ENCODE measurements around the gene CIAPIN1. TPM values are rescaled to one million over a fixed set of nuclear protein-coding genes. Genes with fewer than 3 reads are reported as not detected.

The CIAPIN1 gene
- total RNA-seq, 1 experiment from 2014 or later: 68.5 TPM

DNA sequence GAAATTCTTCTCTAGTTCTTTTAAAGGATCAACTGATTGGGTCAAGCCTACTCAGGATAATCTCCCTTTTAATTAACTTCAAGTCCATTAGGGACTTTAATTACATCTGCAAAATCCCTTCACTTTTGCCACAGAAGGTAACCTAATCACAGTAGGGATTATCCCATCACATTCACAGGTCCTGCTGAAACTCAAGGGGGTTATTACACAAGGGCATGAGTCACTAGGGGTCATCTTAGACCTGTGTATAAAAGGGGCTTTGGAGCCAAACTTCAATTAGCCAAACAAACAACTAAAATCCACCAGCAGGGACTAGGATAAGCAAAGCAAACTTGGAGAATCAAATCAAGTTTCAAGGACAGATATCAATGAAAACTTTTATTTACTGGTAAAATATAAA is 19.4 kb downstream of the CIAPIN1 start:
- CTCF ChIA-PET: no interaction called here
- DNase-seq (ENCODE audit: low read depth, low spot score) (no peak), ATAC-seq (no peak)
- Histone ChIP-seq H3K27ac (ENCODE audit: low read depth, low read length) (no peak overlapping the region), H2AFZ (ENCODE audit: low read depth, low read length, poor library complexity, severe bottlenecking) (no peak overlapping the region), H3K36me3 (ENCODE audit: control insufficient read depth in 1 of 2, insufficient read depth in 2 of 2, low read length in 2 of 2) (peaks cover 35 to 40% of the 10 kb centered on the region in 2 experiments), H3K4me3 (replicated peaks in 1 of 2; ENCODE audit: low read depth in 1 of 2, low read length in 2 of 2) (no peak overlapping the region), H4K20me1 (ENCODE audit: insufficient read depth) (no peaks in the 10 kb centered on the region), H3K4me2 (ENCODE audit: low read length) (no peak overlapping the region), H3K9ac (ENCODE audit: low read length) (no peak overlapping the region), H3K79me2 (ENCODE audit: insufficient read depth, low read length) (no peaks in the 10 kb centered on the region), H3K4me1 (ENCODE audit: control insufficient read depth in 1 of 2, insufficient read depth in 2 of 2, low read length in 2 of 2) (no peaks in the 10 kb centered on the region), H3K27me3 (ENCODE audit: insufficient read depth, low read length) (no peaks in the 10 kb centered on the region), H3K9me3 (ENCODE audit: control insufficient read depth in 1 of 2, insufficient read depth in 1 of 2, low read depth in 1 of 2, low read length in 2 of 2) (no peaks in the 10 kb centered on the region), H3K9me2 (ENCODE audit: insufficient read depth) (no peaks in the 10 kb centered on the region)
- RAD21 ChIA-PET (ENCODE audit: low non-redundant PET in 1 of 2, low total read pairs in 2 of 2, uncharacterized antibody in 2 of 2, unreplicated experiment in 2 of 2): no interaction called here
- TF ChIP-seq ZNF274 (IDR thresholded peaks at IDR 0.05; ENCODE audit: low read depth, low read length) (no peak), EZH2 (IDR thresholded peaks at IDR 0.05) (no peak), CBX3 (IDR thresholded peaks at IDR 0.05; ENCODE audit: low read depth) (no peak)
- TF ChIP-seq, protein P1, sequence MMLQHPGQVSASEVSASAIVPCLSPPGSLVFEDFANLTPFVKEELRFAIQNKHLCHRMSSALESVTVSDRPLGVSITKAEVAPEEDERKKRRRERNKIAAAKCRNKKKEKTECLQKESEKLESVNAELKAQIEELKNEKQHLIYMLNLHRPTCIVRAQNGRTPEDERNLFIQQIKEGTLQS (IDR thresholded peaks at IDR 0.05): no peak
- POLR2A ChIA-PET: no interaction called here
- intact Hi-C loops (cut with micrococcal nuclease): no loop called here
- no TSS peak for BruUV-seq (replicated peaks)

DNA sequence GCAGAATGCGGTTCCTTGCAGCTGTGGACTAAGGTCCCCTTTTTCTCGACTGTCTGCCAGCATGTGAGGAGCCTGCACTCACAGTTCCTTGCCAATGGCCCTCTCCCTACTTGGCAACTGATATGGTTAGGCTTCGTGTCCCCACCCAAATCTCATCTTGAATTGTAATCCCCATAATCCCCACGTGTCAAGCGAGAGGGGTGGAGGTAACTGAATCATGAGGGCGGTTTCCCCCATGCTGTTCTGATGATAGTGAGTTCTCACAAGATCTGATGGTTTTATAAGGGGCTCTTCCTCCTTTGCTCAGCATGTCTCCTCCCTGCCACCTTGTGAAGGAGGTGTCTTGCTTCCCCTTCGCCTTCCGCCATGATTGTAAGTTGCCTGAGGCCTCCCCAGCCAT is 19.9 kb downstream of the CIAPIN1 start:
- no peak overlapping the region for H3K27ac ChIP-seq (ENCODE audit: low read depth, low read length)
- ChIA-PET RAD21 (ENCODE audit: low non-redundant PET in 1 of 2, low total read pairs in 2 of 2, uncharacterized antibody in 2 of 2, unreplicated experiment in 2 of 2) (no interaction called here), POLR2A (no interaction called here), CTCF (no interaction called here)
- BruUV-seq (replicated peaks): no TSS peak
- H3K9me2 ChIP-seq (ENCODE audit: insufficient read depth): no peaks in the 10 kb centered on the region
- no peak overlapping the region for H3K4me3 ChIP-seq (replicated peaks in 1 of 2; ENCODE audit: low read depth in 1 of 2, low read length in 2 of 2)
- H3K27me3 ChIP-seq (ENCODE audit: insufficient read depth, low read length): no peaks in the 10 kb centered on the region
- peaks cover 34 to 37% of the 10 kb centered on the region in 2 experiments for H3K36me3 ChIP-seq (ENCODE audit: control insufficient read depth in 1 of 2, insufficient read depth in 2 of 2, low read length in 2 of 2)
- ATAC-seq: no peak
- H4K20me1 ChIP-seq (ENCODE audit: insufficient read depth): no peaks in the 10 kb centered on the region
- no peak overlapping the region for H2AFZ ChIP-seq (ENCODE audit: low read depth, low read length, poor library complexity, severe bottlenecking)
- DNase-seq (ENCODE audit: low read depth, low spot score): no peak
- H3K9ac ChIP-seq (ENCODE audit: low read length): no peak overlapping the region
- no peak for TF ChIP-seq EZH2 (IDR thresholded peaks at IDR 0.05)
- H3K79me2 ChIP-seq (ENCODE audit: insufficient read depth, low read length): no peaks in the 10 kb centered on the region
- intact Hi-C loops (cut with micrococcal nuclease): no loop called here
- H3K9me3 ChIP-seq (ENCODE audit: control insufficient read depth in 1 of 2, insufficient read depth in 1 of 2, low read depth in 1 of 2, low read length in 2 of 2): no peaks in the 10 kb centered on the region
- H3K4me1 ChIP-seq (ENCODE audit: control insufficient read depth in 1 of 2, insufficient read depth in 2 of 2, low read length in 2 of 2): no peaks in the 10 kb centered on the region
- H3K4me2 ChIP-seq (ENCODE audit: low read length): no peak overlapping the region
